ENCODE measurements around the gene MRGPRF. TPM values are rescaled to one million over a fixed set of nuclear protein-coding genes. Genes with fewer than 3 reads are reported as not detected.
"Not testable (repeated sequence)": the region's sequence is repeated elsewhere in the genome, so short reads cannot be mapped to it uniquely, and the experiment has no call there.

MRGPRF gene
- polyA plus RNA-seq, 4 donors = 23.2 to 35.3 (median 26.0) TPM

- no peak for DNase-seq (ENCODE audit: low read depth in 4 of 4, low spot score in 2 of 4)
These were observed 7.8 kb downstream of the MRGPRF start for GRCh38 chr11:69005183-69005630.

GRCh38 chr11:69004411-69005182 lies 8.4 kb downstream of the MRGPRF start:
- no peak for DNase-seq (ENCODE audit: low read depth in 4 of 4, low spot score in 2 of 4)

GRCh38 chr11:69003866-69004367 lies 9.1 kb downstream of the MRGPRF start:
- no peak for DNase-seq (ENCODE audit: low read depth in 4 of 4, low spot score in 2 of 4)

DNA sequence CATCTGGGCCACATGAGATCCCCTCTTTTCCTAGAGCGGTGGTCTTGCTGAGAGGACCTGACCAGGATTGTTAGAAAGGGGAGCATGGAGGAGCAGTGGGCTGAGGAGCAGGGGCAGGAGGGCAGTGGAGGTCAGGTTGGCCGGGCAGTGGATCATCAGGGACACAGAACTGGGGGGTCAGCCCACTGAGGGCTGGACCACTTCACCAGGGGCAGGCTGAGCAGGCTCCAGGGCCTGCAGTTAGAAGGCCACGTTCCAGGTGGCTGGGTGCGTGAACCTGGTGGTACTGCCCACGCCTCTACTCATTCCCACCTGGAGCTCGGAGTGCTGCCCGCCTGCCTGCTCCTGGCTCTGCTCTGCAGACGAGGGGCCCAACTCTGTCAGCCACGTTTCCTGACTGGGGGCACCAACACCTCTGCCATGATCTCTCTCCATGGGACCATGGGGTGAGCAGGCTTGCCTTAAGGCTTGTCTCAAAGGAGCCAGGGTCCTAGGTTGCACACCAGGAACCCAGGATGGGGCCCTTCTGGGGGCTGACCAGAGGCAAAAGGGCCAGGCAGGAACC lies 9.7 kb downstream of the MRGPRF start:
- DNase-seq (ENCODE audit: low read depth in 4 of 4, low spot score in 2 of 4) = no peak

DNA sequence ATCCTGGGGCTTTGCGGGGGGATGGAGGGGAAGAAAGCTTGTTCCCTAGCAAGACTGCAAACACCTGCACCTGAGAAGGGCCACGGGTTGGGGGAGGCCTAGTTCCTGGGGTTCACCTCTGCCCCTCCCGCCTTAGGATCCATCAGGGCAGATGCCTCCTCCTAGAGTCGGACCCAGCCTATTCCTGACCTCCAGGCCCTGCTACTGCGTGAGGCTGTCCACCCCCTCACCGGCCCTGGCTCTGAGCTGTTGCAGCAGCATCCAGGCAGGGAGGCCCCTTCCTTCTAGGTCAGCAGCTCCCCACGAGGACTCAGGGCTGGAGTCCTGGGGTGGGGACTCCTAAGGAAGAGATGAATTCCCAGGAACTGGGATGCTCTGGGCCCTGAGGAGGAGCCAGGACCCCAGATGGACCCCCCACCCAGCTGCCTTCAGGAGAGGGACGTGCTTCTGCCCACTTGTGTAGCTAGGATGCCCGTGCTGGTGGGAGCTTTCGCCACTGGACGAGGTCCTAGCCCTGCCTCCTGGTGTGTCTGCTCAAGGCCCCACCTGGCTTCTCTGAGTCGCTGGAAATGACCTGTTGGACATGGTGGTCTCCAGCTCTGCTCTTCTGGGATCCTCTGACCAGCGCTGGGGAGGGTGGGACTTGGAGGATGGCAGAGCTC lies 10.3 kb downstream of the MRGPRF start:
- DNase-seq (ENCODE audit: low read depth in 4 of 4, low spot score in 2 of 4) = no peak

- no peak for DNase-seq (ENCODE audit: low read depth in 4 of 4, low spot score in 2 of 4)
These were observed 10.9 kb downstream of the MRGPRF start for GRCh38 chr11:69002110-69002569.

GRCh38 chr11:69001243-69002081 lies 11.6 kb downstream of the MRGPRF start:
- DNase-seq (ENCODE audit: low read depth in 4 of 4, low spot score in 2 of 4) = no peak

- no peak for DNase-seq (ENCODE audit: low read depth in 4 of 4, low spot score in 2 of 4)
These were observed 12.2 kb downstream of the MRGPRF start for GRCh38 chr11:69000831-69001242.

GRCh38 chr11:69000391-69000790 lies 12.7 kb downstream of the MRGPRF start:
- no peak for DNase-seq (ENCODE audit: low read depth in 4 of 4, low spot score in 2 of 4)

DNA sequence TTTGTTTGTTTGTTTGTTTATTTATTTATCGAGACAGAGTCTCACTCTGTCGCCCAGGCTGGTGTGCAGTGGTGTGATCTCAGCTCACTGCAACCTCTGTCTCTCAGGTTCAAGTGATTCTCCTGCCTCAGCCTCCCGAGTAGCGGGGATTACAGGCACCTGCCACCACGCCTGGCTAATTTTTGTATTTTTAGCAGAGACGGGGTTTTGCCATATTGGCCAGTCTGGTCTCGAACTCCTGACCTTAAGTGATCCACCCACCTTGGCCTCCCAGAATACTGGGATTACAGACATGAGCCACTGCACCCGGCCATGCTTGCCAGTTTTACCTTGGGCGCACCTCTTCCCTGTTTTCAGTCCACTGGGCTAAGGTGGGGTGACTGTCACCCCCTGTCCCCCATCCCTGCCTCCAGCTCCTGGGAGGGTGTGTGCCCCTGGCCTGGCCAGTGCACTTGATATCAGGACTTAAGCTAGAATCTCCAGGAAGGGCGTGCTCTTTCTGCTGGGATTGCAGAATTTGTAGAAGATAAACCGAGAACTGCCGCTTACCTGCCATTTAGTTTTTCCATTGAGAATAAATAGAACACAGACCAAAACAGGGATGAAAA lies 13.2 kb downstream of the MRGPRF start:
- not testable (repeated sequence) for DNase-seq (ENCODE audit: low read depth in 4 of 4, low spot score in 2 of 4)

GRCh38 chr11:68999093-68999747 lies 13.8 kb downstream of the MRGPRF start:
- DNase-seq (ENCODE audit: low read depth in 4 of 4, low spot score in 2 of 4) = no peak

DNA sequence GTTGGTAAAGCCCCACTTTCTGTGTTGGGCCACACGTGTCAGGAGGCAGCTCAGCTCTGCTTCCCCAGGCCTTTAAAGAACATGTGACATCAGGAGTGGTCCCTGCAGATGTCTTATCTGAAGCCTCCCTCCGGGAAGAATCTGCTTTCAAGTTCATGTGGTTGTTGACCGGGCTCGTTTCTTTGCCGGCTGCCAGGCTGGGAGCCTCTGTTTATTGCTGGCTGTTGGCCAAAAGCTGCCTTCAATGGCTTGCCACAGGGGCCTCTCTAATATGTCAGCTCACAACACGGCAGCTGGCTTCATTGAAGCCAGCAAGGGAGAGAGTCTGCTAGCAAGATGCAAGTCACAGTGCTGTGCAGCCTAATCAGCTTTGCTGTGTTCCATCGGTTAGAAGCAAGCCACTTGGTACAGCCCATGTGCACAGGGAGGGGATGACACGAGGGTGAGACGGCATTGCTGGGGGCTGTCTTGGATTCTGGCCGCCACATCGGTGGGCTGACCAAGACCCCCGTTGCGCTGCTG lies 14.6 kb downstream of the MRGPRF start:
- DNase-seq (ENCODE audit: low read depth in 4 of 4, low spot score in 2 of 4) = no peak

DNA sequence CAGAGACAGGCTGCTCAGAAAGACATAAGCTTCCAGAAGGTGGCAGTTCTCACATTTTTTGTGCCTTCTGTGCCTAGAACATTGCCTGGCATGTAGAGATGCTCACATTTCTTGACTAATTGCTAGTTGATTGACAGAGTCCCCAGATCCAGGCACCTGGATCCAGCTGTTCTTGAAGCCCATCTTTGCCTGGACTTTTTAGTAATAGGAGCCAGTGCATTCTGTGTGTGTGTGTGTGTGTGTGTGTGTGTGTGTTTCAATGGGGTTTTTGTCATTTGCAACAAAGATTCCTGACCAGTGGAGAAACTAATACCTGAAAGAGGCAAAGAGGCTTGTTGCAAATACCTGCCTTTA lies 15.1 kb downstream of the MRGPRF start:
- DNase-seq (ENCODE audit: low read depth in 4 of 4, low spot score in 2 of 4) = no peak

DNA sequence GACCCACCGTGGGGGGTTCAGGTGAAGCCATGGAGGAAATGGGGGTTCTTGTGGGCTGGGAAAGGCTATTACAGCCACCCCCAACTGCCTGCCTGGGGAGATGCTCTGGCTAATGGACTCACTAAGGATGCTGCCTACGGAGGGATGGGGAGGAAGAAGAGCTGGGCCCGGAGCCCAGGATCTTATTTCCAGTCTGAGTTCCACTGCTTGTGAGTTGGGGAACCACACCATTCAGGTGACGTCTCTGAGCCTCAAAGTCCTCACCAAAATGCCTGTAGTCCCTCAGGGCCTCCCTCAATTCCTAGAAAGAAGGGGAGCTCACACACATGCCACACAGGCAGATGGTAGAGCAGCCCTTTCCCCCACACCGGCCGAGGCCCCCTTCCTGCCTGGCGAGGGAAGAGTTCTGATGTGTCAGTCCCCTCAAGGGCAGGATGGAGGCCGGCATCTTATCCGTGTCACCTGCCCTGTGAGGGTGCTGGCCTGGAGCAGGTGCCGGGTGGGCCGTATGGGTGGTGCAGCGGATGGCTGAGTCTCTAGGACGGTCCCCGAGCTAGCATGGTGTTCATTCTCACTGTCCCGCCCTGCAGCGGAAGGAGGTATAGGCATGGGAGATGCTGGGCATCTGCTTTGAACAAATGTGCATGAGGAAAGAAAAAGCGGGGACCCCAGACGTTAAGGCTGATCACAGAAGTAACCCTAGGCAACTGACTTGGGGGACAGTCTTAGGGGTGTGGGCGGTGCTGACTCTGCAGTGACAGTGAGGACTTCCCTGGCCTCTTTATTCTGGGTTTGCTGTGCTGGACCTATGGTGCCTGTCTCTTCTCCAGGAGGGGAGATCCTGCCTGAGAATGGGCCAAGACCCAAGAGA lies 15.7 kb downstream of the MRGPRF start:
- DNase-seq (ENCODE audit: low read depth in 4 of 4, low spot score in 2 of 4) = no peak

DNA sequence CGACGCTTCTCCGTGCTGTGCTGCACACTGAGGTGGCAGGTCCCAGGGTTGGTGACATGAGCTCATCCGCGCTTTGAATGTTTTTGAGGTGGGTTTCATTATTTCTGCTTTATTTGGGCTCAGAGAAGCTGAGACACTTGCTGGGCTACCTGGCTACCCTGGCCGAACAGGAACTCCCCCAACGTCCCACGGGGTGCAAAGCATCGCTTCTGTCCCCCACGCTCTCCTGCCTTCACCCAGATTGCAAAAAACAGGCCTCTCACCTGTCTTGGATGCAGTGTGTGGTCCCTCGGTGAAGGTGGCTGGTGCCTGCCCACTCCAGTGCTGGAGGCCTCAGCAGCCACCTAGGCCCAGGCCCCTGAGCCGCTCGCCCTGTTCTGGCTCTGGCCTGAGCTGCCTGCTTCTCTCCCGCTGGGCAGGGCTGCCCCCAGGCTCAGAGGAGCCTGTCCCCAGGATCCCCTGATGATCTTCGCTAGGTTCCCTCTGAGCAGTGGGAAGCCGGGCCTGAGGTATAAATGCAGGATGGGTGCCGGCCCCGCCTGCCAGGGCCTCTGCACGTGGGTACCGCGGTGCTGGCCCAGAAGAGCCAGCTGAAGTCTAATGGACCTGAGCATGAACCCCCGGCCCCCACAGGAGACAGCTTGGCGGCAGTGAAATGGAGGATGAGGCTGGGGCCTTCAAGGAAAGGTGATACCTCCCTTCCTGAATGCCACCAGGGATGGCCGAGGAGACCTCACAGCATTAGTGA lies 16.5 kb downstream of the MRGPRF start:
- no peak for DNase-seq (ENCODE audit: low read depth in 4 of 4, low spot score in 2 of 4)

DNA sequence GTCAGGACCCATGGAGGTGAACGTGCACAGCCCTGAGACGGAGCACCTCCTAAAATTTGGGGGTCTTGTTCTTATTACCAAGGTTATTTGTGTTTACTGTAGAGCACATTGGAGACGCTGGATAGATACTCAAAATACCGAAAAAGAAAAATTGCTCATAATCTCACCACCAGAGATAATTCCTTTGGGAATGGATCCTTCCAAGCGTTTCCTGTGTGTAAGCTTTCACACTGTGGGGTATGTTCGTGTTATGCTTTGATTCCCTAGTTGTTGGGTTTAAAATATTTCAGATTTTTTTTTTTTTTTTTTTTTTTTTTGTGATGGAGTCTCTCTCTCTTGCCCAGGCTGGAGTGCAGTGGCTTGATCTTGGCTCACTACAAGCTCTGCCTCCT lies 18.2 kb downstream of the MRGPRF start:
- DNase-seq (ENCODE audit: low read depth in 4 of 4, low spot score in 2 of 4) = no peak

DNA sequence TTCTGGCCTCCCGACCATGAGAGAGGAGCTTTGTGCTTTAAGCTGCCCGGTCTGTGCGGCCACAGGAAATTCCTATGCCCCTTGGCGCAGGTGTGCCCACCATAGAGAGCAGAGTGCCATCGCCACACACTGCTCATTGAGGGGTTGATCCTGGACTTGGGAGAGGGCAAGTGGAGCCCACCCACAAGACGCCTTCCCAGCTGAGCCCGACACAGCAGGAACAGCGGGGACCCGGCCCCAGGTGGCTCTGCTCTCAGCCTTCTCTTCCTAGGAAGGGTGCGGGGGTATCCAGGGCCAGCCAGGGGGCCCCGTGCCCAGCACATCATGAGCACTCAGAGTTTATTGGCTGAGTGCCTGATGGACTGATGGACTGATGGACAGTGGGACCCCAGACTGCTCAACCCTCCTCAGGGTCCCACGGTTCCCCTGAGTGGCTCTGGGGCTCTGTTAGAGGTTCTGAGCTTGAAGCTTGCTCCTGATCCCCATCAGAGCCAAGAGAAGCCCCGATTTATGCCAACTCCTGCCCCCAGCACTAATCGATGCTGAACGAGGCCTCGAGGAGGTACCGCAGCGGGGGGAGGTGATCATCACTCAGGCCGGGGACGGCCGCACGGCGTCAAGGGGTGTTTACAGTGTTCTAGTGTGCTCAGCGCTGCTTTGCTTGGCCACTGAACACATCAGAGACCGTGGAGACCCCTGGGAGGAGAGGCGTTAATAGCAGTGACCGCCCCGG lies 18.7 kb downstream of the MRGPRF start:
- DNase-seq (ENCODE audit: low read depth in 4 of 4, low spot score in 2 of 4) = no peak
